Renal cortical epithelial cell (primary cell): ENCODE measurements around the gene RAVER1. TPM values are rescaled to one million over a fixed set of nuclear protein-coding genes. Genes with fewer than 3 reads are reported as not detected.
"Not testable (repeated sequence)": the region's sequence is repeated elsewhere in the genome, so short reads cannot be mapped to it uniquely, and the experiment has no call there.

Experiments
- DNase-seq: peaks from one replicate; pipeline ENCODE4 v3.0.0-alpha.2; 2011; ENCODE audit warnings: low read depth
- total RNA-seq: library from RNA; depleted of rRNA; stranded (reverse); fragments of >200 nt; gene quantifications from 2 replicates; pipeline ENCODE4 v1.2.3, GENCODE V29; 2014

RAVER1 gene
- total RNA-seq, 1 donor from 2014 or later: 33.1 TPM

- DNase-seq: no peak
Measured at GRCh38 chr19:10291554-10292205, 41.6 kb downstream of the RAVER1 start.

GRCh38 chr19:10290876-10291553, 42.3 kb downstream of the RAVER1 start:
- no peak for DNase-seq

- no peak for DNase-seq
Measured at GRCh38 chr19:10290357-10290875, 42.9 kb downstream of the RAVER1 start.

- no peak for DNase-seq
Measured at GRCh38 chr19:10289836-10290356, 43.4 kb downstream of the RAVER1 start, which contains the start of gene ICAM5. TSS of gene ICAM5 (plus strand) at chr19:10289952. CDS start at chr19:10290044, 92 bp downstream.

GRCh38 chr19:10289167-10289835, 44.0 kb downstream of the RAVER1 start:
- DNase-seq: no peak

GRCh38 chr19:10288662-10289166, 44.6 kb downstream of the RAVER1 start:
- DNase-seq: no peak

- no peak for DNase-seq
Measured at GRCh38 chr19:10286803-10287737, 46.3 kb downstream of the RAVER1 start, which contains the start of gene ICAM4. TSS of gene ICAM4 (plus strand) at chr19:10286955. CDS start at chr19:10287013, 58 bp downstream.

- DNase-seq: no peak
Measured at GRCh38 chr19:10285393-10285792, 47.9 kb downstream of the RAVER1 start.

GRCh38 chr19:10284960-10285278, 48.4 kb downstream of the RAVER1 start:
- DNase-seq: no peak

GRCh38 chr19:10284065-10284959, 49.0 kb downstream of the RAVER1 start:
- no peak for DNase-seq

GRCh38 chr19:10283301-10284064, 49.8 kb downstream of the RAVER1 start:
- DNase-seq: no peak

GRCh38 chr19:10282043-10282442, 51.3 kb downstream of the RAVER1 start:
- not testable (repeated sequence) for DNase-seq

GRCh38 chr19:10279737-10280442, 53.4 kb downstream of the RAVER1 start:
- DNase-seq: no peak

GRCh38 chr19:10278935-10279334, 54.4 kb downstream of the RAVER1 start:
- no peak for DNase-seq

- DNase-seq: no peak
Measured at GRCh38 chr19:10277795-10278589, 55.3 kb downstream of the RAVER1 start.

GRCh38 chr19:10274589-10274988, 58.7 kb downstream of the RAVER1 start:
- no peak for DNase-seq

GRCh38 chr19:10271543-10272086, 61.7 kb downstream of the RAVER1 start:
- DNase-seq: peak; percentile 36
